ENCODE data around the gene GNG7. TPM values are rescaled to one million over a fixed set of nuclear protein-coding genes. Genes with fewer than 3 reads are reported as not detected.

The GNG7 gene
- total RNA-seq, 1 experiment from 2014 or later = 1.1 TPM

GRCh38 chr19:2747349-2747748, 44.9 kb upstream of the GNG7 start:
- CTCF ChIA-PET = no interaction called here
- Histone ChIP-seq H3K9me2 (replicated peaks; ENCODE audit: low read length) (no peaks in the 10 kb centered on the region), H3K9ac (ENCODE audit: low read length) (no peak overlapping the region), H3K27me3 (ENCODE audit: low read length) (0 out of 2 replicates have a peak, but pooled peaks cover 4% of the 10 kb centered on the region), H3K4me1 (ENCODE audit: insufficient read depth, low read length) (no peaks in the 10 kb centered on the region), H3K79me2 (ENCODE audit: low read length) (no peaks in the 10 kb centered on the region), H3K36me3 (ENCODE audit: low read depth, low read length) (no peaks in the 10 kb centered on the region), H3K27ac (ENCODE audit: low read length) (no peak overlapping the region), H3F3A (ENCODE audit: low read length, unreplicated experiment) (no peaks in the 10 kb centered on the region), H3K4me3 (ENCODE audit: low read length) (no peak overlapping the region), H2AFZ (ENCODE audit: low read length) (no peak overlapping the region), H3K9me3 (ENCODE audit: low read length) (no peaks in the 10 kb centered on the region), H3K4me2 (ENCODE audit: low read length) (no peak overlapping the region), H4K20me1 (ENCODE audit: low read length) (no peaks in the 10 kb centered on the region)
- intact Hi-C loops (cut with micrococcal nuclease) = no loop called here
- BruUV-seq (replicated peaks) = no TSS peak
- POLR2A ChIA-PET (ENCODE audit: unreplicated experiment) = no interaction called here
- DNase-seq (no peak), ATAC-seq (no peak)
- TF ChIP-seq EZH2 (IDR thresholded peaks at IDR 0.05; ENCODE audit: low read length, unreplicated experiment) = no peak

- Histone ChIP-seq H3K27me3 (ENCODE audit: low read length) (0 out of 2 replicates have a peak, but pooled peaks cover 4% of the 10 kb centered on the region), H2AFZ (ENCODE audit: low read length) (no peak overlapping the region), H3K9me3 (ENCODE audit: low read length) (no peaks in the 10 kb centered on the region), H3K9me2 (replicated peaks; ENCODE audit: low read length) (no peaks in the 10 kb centered on the region), H3K4me3 (ENCODE audit: low read length) (no peak overlapping the region), H3K79me2 (ENCODE audit: low read length) (peaks cover 5% of the 10 kb centered on the region), H3K36me3 (ENCODE audit: low read depth, low read length) (no peaks in the 10 kb centered on the region), H3K27ac (ENCODE audit: low read length) (no peak overlapping the region), H3K9ac (ENCODE audit: low read length) (no peak overlapping the region), H3K4me1 (ENCODE audit: insufficient read depth, low read length) (no peaks in the 10 kb centered on the region), H4K20me1 (ENCODE audit: low read length) (no peaks in the 10 kb centered on the region), H3K4me2 (ENCODE audit: low read length) (no peak overlapping the region), H3F3A (ENCODE audit: low read length, unreplicated experiment) (no peaks in the 10 kb centered on the region)
- POLR2A ChIA-PET (ENCODE audit: unreplicated experiment) = no interaction called here
- ATAC-seq (no peak), DNase-seq (no peak)
- CTCF ChIA-PET = no interaction called here
- TF ChIP-seq EZH2 (IDR thresholded peaks at IDR 0.05; ENCODE audit: low read length, unreplicated experiment) (no peak), EZH2phosphoT487 (IDR thresholded peaks at IDR 0.05; ENCODE audit: borderline replicate concordance, low read length) (no peak), CTCF (conservative IDR thresholded peaks at IDR 0.05; ENCODE audit: low read depth, low read length) (no peak)
- BruUV-seq (replicated peaks) = no TSS peak
- intact Hi-C loops (cut with micrococcal nuclease) = no loop called here
Measured at GRCh38 chr19:2744113-2744512, 41.6 kb upstream of the GNG7 start.

- CTCF ChIA-PET = no interaction called here
- Histone ChIP-seq H3K4me2 (ENCODE audit: low read length) (no peak overlapping the region), H3K9me2 (replicated peaks; ENCODE audit: low read length) (no peaks in the 10 kb centered on the region), H3K4me1 (ENCODE audit: insufficient read depth, low read length) (no peaks in the 10 kb centered on the region), H3K27me3 (ENCODE audit: low read length) (0 out of 2 replicates have a peak, but pooled peaks cover 4% of the 10 kb centered on the region), H3K9me3 (ENCODE audit: low read length) (no peaks in the 10 kb centered on the region), H2AFZ (ENCODE audit: low read length) (no peak overlapping the region), H3K36me3 (ENCODE audit: low read depth, low read length) (no peaks in the 10 kb centered on the region), H3K4me3 (ENCODE audit: low read length) (no peak overlapping the region), H3K9ac (ENCODE audit: low read length) (no peak overlapping the region), H3K27ac (ENCODE audit: low read length) (no peak overlapping the region), H3K79me2 (ENCODE audit: low read length) (peaks cover 6% of the 10 kb centered on the region), H4K20me1 (ENCODE audit: low read length) (no peaks in the 10 kb centered on the region), H3F3A (ENCODE audit: low read length, unreplicated experiment) (no peaks in the 10 kb centered on the region)
- no peak for TF ChIP-seq CTCF (conservative IDR thresholded peaks at IDR 0.05; ENCODE audit: low read depth, low read length)
- no peak for TF ChIP-seq EZH2 (IDR thresholded peaks at IDR 0.05; ENCODE audit: low read length, unreplicated experiment)
- TF ChIP-seq EZH2phosphoT487 (IDR thresholded peaks at IDR 0.05; ENCODE audit: borderline replicate concordance, low read length) = no peak
- intact Hi-C loops (cut with micrococcal nuclease) = no loop called here
- DNase-seq = no peak
- BruUV-seq (replicated peaks) = no TSS peak
- no peak for ATAC-seq
- POLR2A ChIA-PET (ENCODE audit: unreplicated experiment) = no interaction called here
Measured at GRCh38 chr19:2743099-2743498, 40.6 kb upstream of the GNG7 start.
